GM23248 (cell line): Measurements from ENCODE around the gene TIMM21.

Experiments
- EZH2 ChIP-seq: fragments of 200-600 bp; sonication (generic); IDR thresholded peaks from 2 replicates; pipeline ENCODE4 v1.6.1; 2018; ENCODE audit warnings: antibody characterized with exemption, mild to moderate bottlenecking; ENCODE audit not compliant: insufficient read depth, poor library complexity, severe bottlenecking
- EZH2phosphoT487 ChIP-seq: fragments of 200-600 bp; sonication (generic); IDR thresholded peaks from 2 replicates; pipeline ENCODE4 v1.6.1; 2018; ENCODE audit warnings: antibody characterized with exemption, moderate library complexity, mild to moderate bottlenecking, low read depth; ENCODE audit not compliant: insufficient read depth

DNA sequence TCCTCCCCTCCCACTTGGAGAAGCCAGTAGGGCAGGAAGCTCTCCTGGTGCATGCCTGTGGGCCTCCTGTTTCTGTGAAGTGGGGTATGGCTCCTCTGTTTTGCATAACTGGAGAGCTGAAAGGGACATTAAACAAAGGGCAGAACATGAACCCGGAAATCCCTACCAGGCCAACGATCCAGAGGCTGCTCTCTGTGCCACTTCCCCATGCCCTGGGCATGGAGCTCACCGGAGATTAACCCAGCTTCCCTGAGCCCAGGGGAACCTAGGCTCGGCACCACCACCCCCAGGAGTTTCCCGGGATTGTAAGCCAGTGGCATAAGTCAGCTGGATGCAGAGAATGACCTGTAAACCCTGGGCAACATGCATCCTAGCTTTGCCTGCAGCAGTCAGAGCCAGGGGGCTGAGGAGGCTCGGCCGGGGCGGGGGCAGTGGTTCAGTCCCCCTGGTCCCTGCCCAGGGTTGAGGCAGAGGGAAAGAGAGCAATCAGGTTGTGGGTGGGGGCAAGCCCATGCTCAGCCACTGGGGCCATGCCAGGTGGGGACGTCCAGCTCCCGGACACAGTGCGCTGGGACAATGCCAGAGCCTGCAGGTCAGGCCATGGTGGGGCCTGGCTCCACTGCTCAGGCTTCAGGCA is 49.5 kb downstream of the TIMM21 start:
- TF ChIP-seq EZH2 (no peak), EZH2phosphoT487 (no peak)
